Stomach (tissue), 4 donors: ENCODE data around the gene TMEM52B.

Experiments used
- EP300 ChIP-seq: sonication (generic); formaldehyde crosslinking; IDR thresholded peaks from one replicate; pipeline ENCODE4 v1.6.1; 2017; ENCODE audit warnings: antibody characterized with exemption
- POLR2A ChIP-seq, 4 donors: fragments of 450-650 bp; IDR thresholded peaks; one replicate each; pipeline ENCODE4 v1.6.1; 2016; ENCODE audit warnings: antibody characterized with exemption in 4 of 4, control low read depth in 2 of 4, mild to moderate bottlenecking in 1 of 4, moderate library complexity in 1 of 4
- POLR2AphosphoS5 ChIP-seq, 3 donors: sonication (generic); formaldehyde crosslinking; IDR thresholded peaks; one replicate each; pipeline ENCODE4 v1.6.1; 2016; ENCODE audit warnings: antibody characterized with exemption in 3 of 3
- TF ChIP-seq, protein P1 (sequence below), 7 experiments: fragments of 450-650 bp in 4 of 7; fragments of 200-600 bp in 3 of 7; sonication (generic) in 3 of 7; IDR thresholded peaks; one replicate each; pipeline ENCODE4 v1.5.1; 2016 to 2019; ENCODE audit warnings: antibody characterized with exemption in 7 of 7, control low read depth in 2 of 7, mild to moderate bottlenecking in 1 of 7

DNA sequence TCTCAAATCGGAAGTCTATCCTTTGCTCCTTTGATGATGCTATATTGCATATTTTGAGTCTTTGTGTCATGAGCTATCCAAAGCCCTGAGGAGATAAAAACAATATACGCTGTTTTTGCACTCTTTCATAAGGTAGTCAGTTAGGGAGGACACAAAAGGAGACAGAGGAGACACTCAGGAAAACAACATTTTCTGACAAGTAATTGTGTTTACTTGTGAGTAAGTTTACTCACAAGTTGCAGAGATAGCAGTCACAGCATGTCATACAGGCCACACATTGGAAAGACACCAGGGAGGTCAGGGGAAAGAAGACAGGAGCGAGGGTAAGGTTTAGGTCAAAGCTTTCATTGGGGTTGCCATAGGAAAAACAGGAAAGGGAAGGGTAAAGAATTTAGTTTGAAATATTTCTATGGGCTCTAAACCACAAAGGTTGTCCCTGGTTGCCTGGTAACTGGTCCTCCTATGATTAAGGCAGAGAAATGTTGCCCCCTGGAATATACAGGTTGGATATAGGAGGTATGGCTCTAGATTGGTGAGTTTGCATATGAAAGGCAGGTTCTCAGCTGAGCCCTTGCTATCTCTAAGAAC is 26.5 kb downstream of the TMEM52B start:
- no peak for TF ChIP-seq POLR2A (IDR thresholded peaks at IDR 0.05)
- TF ChIP-seq, protein P1, sequence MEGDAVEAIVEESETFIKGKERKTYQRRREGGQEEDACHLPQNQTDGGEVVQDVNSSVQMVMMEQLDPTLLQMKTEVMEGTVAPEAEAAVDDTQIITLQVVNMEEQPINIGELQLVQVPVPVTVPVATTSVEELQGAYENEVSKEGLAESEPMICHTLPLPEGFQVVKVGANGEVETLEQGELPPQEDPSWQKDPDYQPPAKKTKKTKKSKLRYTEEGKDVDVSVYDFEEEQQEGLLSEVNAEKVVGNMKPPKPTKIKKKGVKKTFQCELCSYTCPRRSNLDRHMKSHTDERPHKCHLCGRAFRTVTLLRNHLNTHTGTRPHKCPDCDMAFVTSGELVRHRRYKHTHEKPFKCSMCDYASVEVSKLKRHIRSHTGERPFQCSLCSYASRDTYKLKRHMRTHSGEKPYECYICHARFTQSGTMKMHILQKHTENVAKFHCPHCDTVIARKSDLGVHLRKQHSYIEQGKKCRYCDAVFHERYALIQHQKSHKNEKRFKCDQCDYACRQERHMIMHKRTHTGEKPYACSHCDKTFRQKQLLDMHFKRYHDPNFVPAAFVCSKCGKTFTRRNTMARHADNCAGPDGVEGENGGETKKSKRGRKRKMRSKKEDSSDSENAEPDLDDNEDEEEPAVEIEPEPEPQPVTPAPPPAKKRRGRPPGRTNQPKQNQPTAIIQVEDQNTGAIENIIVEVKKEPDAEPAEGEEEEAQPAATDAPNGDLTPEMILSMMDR (IDR thresholded peaks at IDR 0.05) = no peak
- no peak for TF ChIP-seq EP300
- TF ChIP-seq POLR2AphosphoS5 (IDR thresholded peaks at IDR 0.05) = no peak
